Retinal pigment epithelial cell (primary cell): ENCODE measurements around the gene HEXB.
A peak's percentile ranks its signal among the peaks of the same experiment; 100 is the strongest.

Source experiments
- DNase-seq: peaks from one replicate; pipeline ENCODE4 v3.0.0-alpha.2; 2010; ENCODE audit warnings: low read depth
- H3K4me3 ChIP-seq: 2 replicates; pipeline ENCODE4 v1.5.1; 2011; ENCODE audit warnings: mild to moderate bottlenecking, low read length, control low read depth, moderate library complexity
- TF ChIP-seq, protein P1 (sequence below): conservative IDR thresholded peaks from 2 replicates; pipeline ENCODE4 v1.5.1; 2011; ENCODE audit warnings: low read depth, low read length, control low read depth, inconsistent platforms

The HEXB gene

GRCh38 chr5:74684900-74685851 is at the start of gene HEXB:
HEXB (plus strand) TSS chr5:74685233; CDS start chr5:74685261, 28 bp downstream.
- TF ChIP-seq, protein P1, sequence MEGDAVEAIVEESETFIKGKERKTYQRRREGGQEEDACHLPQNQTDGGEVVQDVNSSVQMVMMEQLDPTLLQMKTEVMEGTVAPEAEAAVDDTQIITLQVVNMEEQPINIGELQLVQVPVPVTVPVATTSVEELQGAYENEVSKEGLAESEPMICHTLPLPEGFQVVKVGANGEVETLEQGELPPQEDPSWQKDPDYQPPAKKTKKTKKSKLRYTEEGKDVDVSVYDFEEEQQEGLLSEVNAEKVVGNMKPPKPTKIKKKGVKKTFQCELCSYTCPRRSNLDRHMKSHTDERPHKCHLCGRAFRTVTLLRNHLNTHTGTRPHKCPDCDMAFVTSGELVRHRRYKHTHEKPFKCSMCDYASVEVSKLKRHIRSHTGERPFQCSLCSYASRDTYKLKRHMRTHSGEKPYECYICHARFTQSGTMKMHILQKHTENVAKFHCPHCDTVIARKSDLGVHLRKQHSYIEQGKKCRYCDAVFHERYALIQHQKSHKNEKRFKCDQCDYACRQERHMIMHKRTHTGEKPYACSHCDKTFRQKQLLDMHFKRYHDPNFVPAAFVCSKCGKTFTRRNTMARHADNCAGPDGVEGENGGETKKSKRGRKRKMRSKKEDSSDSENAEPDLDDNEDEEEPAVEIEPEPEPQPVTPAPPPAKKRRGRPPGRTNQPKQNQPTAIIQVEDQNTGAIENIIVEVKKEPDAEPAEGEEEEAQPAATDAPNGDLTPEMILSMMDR: no peak
- H3K4me3 ChIP-seq: peak within 1 kb of the TSS; percentile 85
- peak; percentile 32 for DNase-seq

- no peak overlapping the region for H3K4me3 ChIP-seq
- no peak for DNase-seq
- TF ChIP-seq, protein P1: no peak
These were observed 48.9 kb upstream of the HEXB start for GRCh38 chr5:74636149-74636548.

DNA sequence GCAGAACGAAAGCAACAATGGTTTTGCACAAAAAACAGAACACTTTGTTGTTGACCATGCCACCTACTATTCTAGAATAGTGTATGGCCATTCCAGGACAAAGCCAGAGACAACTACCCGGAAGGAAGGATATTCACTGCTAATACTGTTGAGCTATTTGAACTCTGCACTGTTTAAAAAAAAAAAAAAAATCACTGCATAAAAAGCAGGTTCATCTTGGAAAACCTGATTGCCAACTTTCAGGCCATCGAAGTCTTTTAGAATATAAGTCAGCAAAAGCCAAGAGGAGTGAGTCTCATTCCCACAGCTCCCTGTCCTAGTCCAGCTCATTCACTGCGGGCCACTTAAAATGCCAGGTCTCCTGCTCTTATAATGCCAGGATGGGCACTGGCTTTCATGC is 48.5 kb upstream of the HEXB start:
- TF ChIP-seq, protein P1: no peak
- DNase-seq: no peak
- no peak overlapping the region for H3K4me3 ChIP-seq

GRCh38 chr5:74638544-74638969 is 46.5 kb upstream of the HEXB start:
- TF ChIP-seq, protein P1: no peak
- H3K4me3 ChIP-seq: peak overlapping the region; percentile 95
- no peak for DNase-seq

DNA sequence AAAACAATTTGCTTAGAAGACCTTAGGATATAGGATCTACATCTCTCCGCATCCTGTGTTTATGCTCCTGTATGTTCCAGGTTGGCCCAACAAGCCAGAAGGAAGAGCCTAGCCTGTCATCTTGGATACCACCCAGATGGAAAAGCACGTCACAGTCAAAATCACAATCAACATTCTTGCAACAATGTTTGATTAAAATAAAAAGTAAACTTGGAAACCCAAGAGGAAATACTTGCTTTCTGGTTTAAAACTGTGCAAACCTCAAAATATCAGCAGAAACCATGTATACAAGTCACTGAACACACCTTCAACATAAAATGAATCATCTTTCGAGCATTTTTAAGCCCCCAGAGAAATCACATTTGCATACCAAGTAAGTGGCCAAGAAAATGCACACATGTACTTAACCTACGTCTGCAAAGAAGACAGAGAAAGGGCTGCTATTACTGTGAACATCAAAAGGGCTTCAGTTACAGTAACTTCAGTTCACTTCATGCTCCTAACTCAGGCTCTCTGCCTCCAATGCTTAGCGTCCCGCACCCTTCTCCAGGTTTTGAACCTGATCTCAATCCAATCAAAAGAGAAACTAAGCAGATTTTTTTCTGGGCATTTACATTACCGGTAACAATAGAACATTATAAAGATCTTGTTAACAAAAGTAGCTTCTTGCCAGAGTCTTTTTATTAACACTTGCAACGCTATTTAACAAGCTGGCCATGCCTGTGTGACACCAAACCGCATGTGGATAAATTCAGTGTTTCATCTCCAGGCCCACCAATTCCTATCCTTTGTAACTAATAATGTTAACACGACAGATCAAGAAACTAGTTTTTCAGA is 45.8 kb upstream of the HEXB start:
- TF ChIP-seq, protein P1: no peak
- no peak for DNase-seq
- H3K4me3 ChIP-seq: peak overlapping the region; percentile 95

- TF ChIP-seq, protein P1: peak; percentile 18
- H3K4me3 ChIP-seq: peak overlapping the region; percentile 95
- DNase-seq: no peak
These were observed 45.1 kb upstream of the HEXB start for GRCh38 chr5:74639807-74640449.
